ENCODE results near the gene TMEM59L. TPM values are rescaled to one million over a fixed set of nuclear protein-coding genes. Genes with fewer than 3 reads are reported as not detected.

The TMEM59L gene
- total and polyA plus RNA-seq, 9 of the 15 experiments (the other 6 are each of a cell fraction or from before 2014, with no cell fraction given), result 0.37 TPM; not detected in 8

DNA sequence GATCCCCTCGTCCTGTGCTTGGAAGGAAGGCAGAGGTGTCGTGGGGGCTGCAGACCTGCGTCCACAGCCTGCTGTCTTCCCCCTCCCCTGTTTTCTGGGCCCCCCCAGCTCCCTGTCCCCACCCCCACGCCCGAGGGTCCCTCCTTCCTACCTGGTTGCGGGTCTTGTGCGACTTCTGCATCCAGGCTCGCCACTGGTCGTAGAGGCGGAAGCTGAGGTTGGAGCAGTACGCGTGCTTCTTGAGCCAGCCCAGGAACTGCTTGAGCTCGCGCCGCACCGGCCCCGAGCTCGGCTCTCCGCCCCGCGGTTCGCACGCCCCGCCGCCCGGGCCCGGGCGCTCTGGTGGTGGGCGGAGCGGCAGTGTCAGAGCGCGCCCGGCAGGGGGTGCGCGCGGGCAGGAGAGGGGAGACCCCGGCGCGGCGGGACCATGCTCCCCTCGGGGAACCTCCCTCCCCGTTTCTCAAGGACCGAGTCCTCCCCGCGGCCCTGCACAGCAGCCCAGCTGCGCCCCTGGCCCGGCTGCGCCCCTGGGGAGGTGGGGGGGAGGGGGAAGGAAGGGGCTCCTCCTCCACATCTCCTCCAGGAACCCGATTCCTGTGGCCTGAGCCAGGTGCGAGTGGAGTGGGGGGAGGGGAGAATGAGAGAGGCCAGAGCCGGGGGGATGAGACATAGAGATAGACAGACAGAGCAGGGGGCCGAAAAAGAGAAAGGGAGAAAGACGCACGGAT lies 18.4 kb upstream of the TMEM59L start (continued):
- TF ChIP-seq, protein P1, sequence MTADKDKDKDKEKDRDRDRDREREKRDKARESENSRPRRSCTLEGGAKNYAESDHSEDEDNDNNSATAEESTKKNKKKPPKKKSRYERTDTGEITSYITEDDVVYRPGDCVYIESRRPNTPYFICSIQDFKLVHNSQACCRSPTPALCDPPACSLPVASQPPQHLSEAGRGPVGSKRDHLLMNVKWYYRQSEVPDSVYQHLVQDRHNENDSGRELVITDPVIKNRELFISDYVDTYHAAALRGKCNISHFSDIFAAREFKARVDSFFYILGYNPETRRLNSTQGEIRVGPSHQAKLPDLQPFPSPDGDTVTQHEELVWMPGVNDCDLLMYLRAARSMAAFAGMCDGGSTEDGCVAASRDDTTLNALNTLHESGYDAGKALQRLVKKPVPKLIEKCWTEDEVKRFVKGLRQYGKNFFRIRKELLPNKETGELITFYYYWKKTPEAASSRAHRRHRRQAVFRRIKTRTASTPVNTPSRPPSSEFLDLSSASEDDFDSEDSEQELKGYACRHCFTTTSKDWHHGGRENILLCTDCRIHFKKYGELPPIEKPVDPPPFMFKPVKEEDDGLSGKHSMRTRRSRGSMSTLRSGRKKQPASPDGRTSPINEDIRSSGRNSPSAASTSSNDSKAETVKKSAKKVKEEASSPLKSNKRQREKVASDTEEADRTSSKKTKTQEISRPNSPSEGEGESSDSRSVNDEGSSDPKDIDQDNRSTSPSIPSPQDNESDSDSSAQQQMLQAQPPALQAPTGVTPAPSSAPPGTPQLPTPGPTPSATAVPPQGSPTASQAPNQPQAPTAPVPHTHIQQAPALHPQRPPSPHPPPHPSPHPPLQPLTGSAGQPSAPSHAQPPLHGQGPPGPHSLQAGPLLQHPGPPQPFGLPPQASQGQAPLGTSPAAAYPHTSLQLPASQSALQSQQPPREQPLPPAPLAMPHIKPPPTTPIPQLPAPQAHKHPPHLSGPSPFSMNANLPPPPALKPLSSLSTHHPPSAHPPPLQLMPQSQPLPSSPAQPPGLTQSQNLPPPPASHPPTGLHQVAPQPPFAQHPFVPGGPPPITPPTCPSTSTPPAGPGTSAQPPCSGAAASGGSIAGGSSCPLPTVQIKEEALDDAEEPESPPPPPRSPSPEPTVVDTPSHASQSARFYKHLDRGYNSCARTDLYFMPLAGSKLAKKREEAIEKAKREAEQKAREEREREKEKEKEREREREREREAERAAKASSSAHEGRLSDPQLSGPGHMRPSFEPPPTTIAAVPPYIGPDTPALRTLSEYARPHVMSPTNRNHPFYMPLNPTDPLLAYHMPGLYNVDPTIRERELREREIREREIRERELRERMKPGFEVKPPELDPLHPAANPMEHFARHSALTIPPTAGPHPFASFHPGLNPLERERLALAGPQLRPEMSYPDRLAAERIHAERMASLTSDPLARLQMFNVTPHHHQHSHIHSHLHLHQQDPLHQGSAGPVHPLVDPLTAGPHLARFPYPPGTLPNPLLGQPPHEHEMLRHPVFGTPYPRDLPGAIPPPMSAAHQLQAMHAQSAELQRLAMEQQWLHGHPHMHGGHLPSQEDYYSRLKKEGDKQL (CRISPR knock-in tag; IDR thresholded peaks at IDR 0.05; ENCODE audit: borderline replicate concordance), result no peak
- TF ChIP-seq POLR2B (IDR thresholded peaks at IDR 0.05; ENCODE audit: low read depth, partially characterized antibody), result no peak
- no peak for TF ChIP-seq RFX1 (IDR thresholded peaks at IDR 0.05)
- TF ChIP-seq, protein P2, sequence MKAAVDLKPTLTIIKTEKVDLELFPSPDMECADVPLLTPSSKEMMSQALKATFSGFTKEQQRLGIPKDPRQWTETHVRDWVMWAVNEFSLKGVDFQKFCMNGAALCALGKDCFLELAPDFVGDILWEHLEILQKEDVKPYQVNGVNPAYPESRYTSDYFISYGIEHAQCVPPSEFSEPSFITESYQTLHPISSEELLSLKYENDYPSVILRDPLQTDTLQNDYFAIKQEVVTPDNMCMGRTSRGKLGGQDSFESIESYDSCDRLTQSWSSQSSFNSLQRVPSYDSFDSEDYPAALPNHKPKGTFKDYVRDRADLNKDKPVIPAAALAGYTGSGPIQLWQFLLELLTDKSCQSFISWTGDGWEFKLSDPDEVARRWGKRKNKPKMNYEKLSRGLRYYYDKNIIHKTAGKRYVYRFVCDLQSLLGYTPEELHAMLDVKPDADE (conservative IDR thresholded peaks at IDR 0.05; ENCODE audit: control insufficient read depth, low read depth, low read length), result no peak
- no peak for TF ChIP-seq ZNF239 (CRISPR knock-in tag; IDR thresholded peaks at IDR 0.05)
- TF ChIP-seq FOSL1 (tag; conservative IDR thresholded peaks at IDR 0.05), result no peak
- TF ChIP-seq STAT5B (CRISPR knock-in tag; IDR thresholded peaks at IDR 0.05), result no peak
- no peak for TF ChIP-seq CSDE1 (IDR thresholded peaks at IDR 0.05)
- TF ChIP-seq, protein P3, sequence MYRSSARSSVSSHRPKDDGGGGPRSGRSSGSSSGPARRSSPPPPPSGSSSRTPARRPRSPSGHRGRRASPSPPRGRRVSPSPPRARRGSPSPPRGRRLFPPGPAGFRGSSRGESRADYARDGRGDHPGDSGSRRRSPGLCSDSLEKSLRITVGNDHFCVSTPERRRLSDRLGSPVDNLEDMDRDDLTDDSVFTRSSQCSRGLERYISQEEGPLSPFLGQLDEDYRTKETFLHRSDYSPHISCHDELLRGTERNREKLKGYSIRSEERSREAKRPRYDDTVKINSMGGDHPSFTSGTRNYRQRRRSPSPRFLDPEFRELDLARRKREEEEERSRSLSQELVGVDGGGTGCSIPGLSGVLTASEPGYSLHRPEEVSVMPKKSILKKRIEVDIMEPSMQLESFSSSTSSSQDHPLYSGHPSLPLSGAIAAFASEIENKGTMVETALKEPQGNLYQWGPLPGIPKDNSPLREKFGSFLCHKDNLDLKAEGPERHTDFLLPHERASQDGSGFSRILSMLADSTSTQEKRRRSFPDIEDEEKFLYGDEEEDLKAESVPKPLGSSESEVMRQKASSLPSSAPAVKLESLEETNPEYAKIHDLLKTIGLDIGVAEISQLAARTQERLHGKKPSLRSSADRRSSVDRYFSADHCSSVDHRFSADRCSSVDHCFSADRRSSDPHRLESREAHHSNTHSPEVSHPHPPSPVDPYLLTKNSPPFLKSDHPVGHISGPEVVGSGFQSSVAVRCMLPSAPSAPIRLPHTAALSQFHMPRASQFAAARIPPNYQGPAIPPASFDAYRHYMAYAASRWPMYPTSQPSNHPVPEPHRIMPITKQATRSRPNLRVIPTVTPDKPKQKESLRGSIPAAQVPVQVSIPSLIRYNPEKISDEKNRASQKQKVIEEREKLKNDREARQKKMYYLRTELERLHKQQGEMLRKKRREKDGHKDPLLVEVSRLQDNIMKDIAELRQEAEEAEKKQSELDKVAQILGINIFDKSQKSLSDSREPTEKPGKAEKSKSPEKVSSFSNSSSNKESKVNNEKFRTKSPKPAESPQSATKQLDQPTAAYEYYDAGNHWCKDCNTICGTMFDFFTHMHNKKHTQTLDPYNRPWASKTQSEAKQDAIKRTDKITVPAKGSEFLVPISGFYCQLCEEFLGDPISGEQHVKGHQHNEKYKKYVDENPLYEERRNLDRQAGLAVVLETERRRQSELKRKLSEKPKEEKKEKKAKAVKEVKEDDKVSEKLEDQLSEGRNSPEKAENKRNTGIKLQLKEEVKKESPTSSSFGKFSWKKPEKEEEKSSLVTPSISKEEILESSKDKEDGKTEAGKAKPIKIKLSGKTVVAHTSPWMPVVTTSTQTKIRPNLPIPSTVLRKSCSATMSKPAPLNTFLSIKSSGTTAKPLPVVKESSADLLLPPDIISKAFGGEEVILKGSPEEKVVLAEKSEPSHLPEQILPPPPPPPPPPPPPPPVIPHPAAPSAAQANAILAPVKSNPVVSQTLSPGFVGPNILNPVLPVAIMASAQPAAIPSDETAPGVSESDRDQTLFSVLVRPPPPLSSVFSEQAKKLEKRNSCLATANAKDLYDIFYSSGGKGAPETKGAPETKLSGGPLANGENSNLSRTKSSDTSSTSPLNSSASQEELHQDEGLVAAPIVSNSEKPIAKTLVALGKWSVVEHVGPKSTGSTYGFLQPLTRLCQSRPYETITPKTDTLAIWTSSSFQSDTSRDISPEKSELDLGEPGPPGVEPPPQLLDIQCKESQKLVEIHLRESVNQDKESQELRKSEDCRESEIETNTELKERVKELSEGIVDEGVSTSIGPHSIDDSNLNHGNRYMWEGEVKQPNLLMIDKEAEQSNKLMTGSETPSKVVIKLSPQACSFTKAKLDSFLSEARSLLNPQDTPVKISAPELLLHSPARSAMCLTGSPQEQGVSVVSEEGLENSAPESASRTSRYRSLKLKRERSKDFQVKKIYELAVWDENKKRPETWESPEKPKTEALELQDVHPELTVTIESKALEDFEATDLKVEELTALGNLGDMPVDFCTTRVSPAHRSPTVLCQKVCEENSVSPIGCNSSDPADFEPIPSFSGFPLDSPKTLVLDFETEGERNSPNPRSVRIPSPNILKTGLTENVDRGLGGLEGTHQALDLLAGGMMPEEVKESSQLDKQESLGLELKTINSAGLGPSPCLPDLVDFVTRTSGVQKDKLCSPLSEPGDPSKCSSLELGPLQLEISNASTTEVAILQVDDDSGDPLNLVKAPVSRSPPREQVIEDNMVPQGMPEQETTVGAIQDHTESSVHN (IDR thresholded peaks at IDR 0.05; ENCODE audit: borderline replicate concordance in 1 of 2, low read depth in 1 of 2), result no peak
